Measurements from ENCODE around the gene AGBL4. TPM values are rescaled to one million over a fixed set of nuclear protein-coding genes. Genes with fewer than 3 reads are reported as not detected.
"Not testable (repeated sequence)": the region's sequence is repeated elsewhere in the genome, so short reads cannot be mapped to it uniquely, and the experiment has no call there.

The AGBL4 gene
- total RNA-seq, 4 donors from 2014 or later: 0.13 TPM; not detected in 3

GRCh38 chr1:49971088-49971487 lies 52.7 kb downstream of the AGBL4 start:
- intact Hi-C loops (cut with DNase I): no loop called here
- no peak for TF ChIP-seq EP300 (IDR thresholded peaks at IDR 0.05)
- TF ChIP-seq POLR2AphosphoS5 (IDR thresholded peaks at IDR 0.05): no peak
- no peak for TF ChIP-seq POLR2A (IDR thresholded peaks at IDR 0.05; ENCODE audit: low read depth)
- TF ChIP-seq CTCF (IDR thresholded peaks at IDR 0.05): no peak
- no peaks in the 10 kb centered on the region for H3K4me1 ChIP-seq
- no peak for DNase-seq (ENCODE audit: extremely low spot score)
- WGBS: 89% methylated on average over 2 of the region's 2 CpGs
- no peak overlapping the region for H3K4me3 ChIP-seq
- H3K9me3 ChIP-seq: no peaks in the 10 kb centered on the region
- no peaks in the 10 kb centered on the region for H3K36me3 ChIP-seq
- H3K27me3 ChIP-seq: peaks cover 0 to 3% (median 0%) of the 10 kb centered on the region in 4 donors
- H3K27ac ChIP-seq (replicated peaks in 1 of 4): no peak overlapping the region

- 64% methylated on average over 3 of the region's 3 CpGs for WGBS
- Histone ChIP-seq H3K4me1 (no peaks in the 10 kb centered on the region), H3K4me3 (no peak overlapping the region), H3K27ac (replicated peaks in 1 of 4) (no peak overlapping the region), H3K27me3 (no peaks in the 10 kb centered on the region), H3K36me3 (no peaks in the 10 kb centered on the region), H3K9me3 (no peaks in the 10 kb centered on the region)
- intact Hi-C loops (cut with DNase I): no loop called here
- TF ChIP-seq CTCF (IDR thresholded peaks at IDR 0.05) (no peak), POLR2A (IDR thresholded peaks at IDR 0.05; ENCODE audit: low read depth) (no peak), EP300 (IDR thresholded peaks at IDR 0.05) (no peak), POLR2AphosphoS5 (IDR thresholded peaks at IDR 0.05) (no peak)
- no peak for DNase-seq (ENCODE audit: extremely low spot score)
These were observed 72.4 kb downstream of the AGBL4 start for GRCh38 chr1:49951385-49951784.

GRCh38 chr1:49915301-49915700 lies 108.5 kb downstream of the AGBL4 start:
- H3K4me1 ChIP-seq; H3K4me3 ChIP-seq; H3K27me3 ChIP-seq; DNase-seq (ENCODE audit: extremely low spot score); H3K36me3 ChIP-seq; H3K27ac ChIP-seq (replicated peaks in 1 of 4); intact Hi-C loops (cut with DNase I): not testable (repeated sequence)
- H3K9me3 ChIP-seq: peaks cover 0 to 16% (median 8%) of the 10 kb centered on the region in 4 donors
- 97% methylated on average over 11 of the region's 11 CpGs for WGBS

- intact Hi-C loops (cut with DNase I): no loop called here
- Histone ChIP-seq H3K4me3 (no peak overlapping the region), H3K27me3 (no peaks in the 10 kb centered on the region), H3K9me3 (no peaks in the 10 kb centered on the region), H3K4me1 (no peaks in the 10 kb centered on the region), H3K27ac (replicated peaks in 1 of 4) (no peak overlapping the region), H3K36me3 (no peaks in the 10 kb centered on the region)
- TF ChIP-seq POLR2A (IDR thresholded peaks at IDR 0.05; ENCODE audit: low read depth): no peak
- no peak for TF ChIP-seq POLR2AphosphoS5 (IDR thresholded peaks at IDR 0.05)
- no peak for TF ChIP-seq EP300 (IDR thresholded peaks at IDR 0.05)
- no peak for TF ChIP-seq CTCF (IDR thresholded peaks at IDR 0.05)
- no peak for DNase-seq (ENCODE audit: extremely low spot score)
- 73% methylated on average over 3 of the region's 3 CpGs for WGBS
These were observed 117.4 kb downstream of the AGBL4 start for GRCh38 chr1:49906365-49906764.

GRCh38 chr1:49864581-49864980 lies 159.2 kb downstream of the AGBL4 start:
- DNase-seq (ENCODE audit: extremely low spot score): no peak
- H3K4me3 ChIP-seq: no peak overlapping the region
- no CpG with 5 or more reads among the region's 4 CpGs for WGBS
- no peaks in the 10 kb centered on the region for H3K27me3 ChIP-seq
- no peaks in the 10 kb centered on the region for H3K4me1 ChIP-seq
- H3K9me3 ChIP-seq: peaks cover 0 to 22% (median 12%) of the 10 kb centered on the region in 4 donors
- no peak for TF ChIP-seq EP300 (IDR thresholded peaks at IDR 0.05)
- no peak for TF ChIP-seq POLR2AphosphoS5 (IDR thresholded peaks at IDR 0.05)
- no peak for TF ChIP-seq POLR2A (IDR thresholded peaks at IDR 0.05; ENCODE audit: low read depth)
- TF ChIP-seq CTCF (IDR thresholded peaks at IDR 0.05): no peak
- no peaks in the 10 kb centered on the region for H3K36me3 ChIP-seq
- no peak overlapping the region for H3K27ac ChIP-seq (replicated peaks in 1 of 4)
- intact Hi-C loops (cut with DNase I): no loop called here
